ENCODE data around the gene SNU13. TPM values are rescaled to one million over a fixed set of nuclear protein-coding genes. Genes with fewer than 3 reads are reported as not detected.

SNU13 gene
- total RNA-seq, 1 experiment from 2014 or later: 203 TPM

- Mint-ChIP-seq H3K36me3 (ENCODE audit: insufficient read depth in 1 of 3, low read depth in 3 of 3) (peaks cover 51 to 92% (median 89%) of the 10 kb centered on the region in 3 experiments), H3K27ac (no peak overlapping the region), H3K9me3 (no peaks in the 10 kb centered on the region), H3K4me3 (no peak overlapping the region), H3K4me1 (no peaks in the 10 kb centered on the region), H3K27me3 (ENCODE audit: low read depth) (no peaks in the 10 kb centered on the region)
- Histone ChIP-seq H3K18ac (ENCODE audit: insufficient read length, low read depth, low read length) (no peak overlapping the region), H3K4me1 (ENCODE audit: insufficient read depth, low read length) (no peaks in the 10 kb centered on the region), H2AFZ (ENCODE audit: low read length) (no peak overlapping the region), H2BK120ac (ENCODE audit: low read depth, low read length, poor library complexity, severe bottlenecking) (no peak overlapping the region), H3K9ac (ENCODE audit: extremely low read depth, insufficient read length, low read length) (no peak overlapping the region), H2BK15ac (ENCODE audit: low read depth, low read length) (no peak overlapping the region), H3K14ac (ENCODE audit: insufficient read depth, low read length) (no peak overlapping the region), H2AK5ac (ENCODE audit: insufficient read length, low read length) (no peak overlapping the region), H3K56ac (ENCODE audit: insufficient read length, low read depth, low read length) (no peak overlapping the region), H4K8ac (replicated peaks; ENCODE audit: insufficient read length, low read depth, low read length) (no peak overlapping the region), H4K20me1 (ENCODE audit: control insufficient read depth, insufficient read depth, insufficient read length) (peaks cover 3% of the 10 kb centered on the region), H3K23ac (ENCODE audit: insufficient read length, low read depth, low read length) (no peak overlapping the region), H3K79me2 (ENCODE audit: insufficient read depth, low read length) (no peaks in the 10 kb centered on the region), H3K79me1 (ENCODE audit: insufficient read depth, low read depth, low read length, poor library complexity, severe bottlenecking) (no peaks in the 10 kb centered on the region), H3K9me3 (ENCODE audit: control insufficient read depth, low read depth, low read length) (no peaks in the 10 kb centered on the region), H3T11ph (ENCODE audit: low read length) (no peak overlapping the region), H3K27me3 (ENCODE audit: insufficient read depth, low read length) (no peaks in the 10 kb centered on the region), H3K27ac (ENCODE audit: insufficient read length, low read depth, low read length) (no peak overlapping the region), H2BK20ac (ENCODE audit: low read depth, low read length, poor library complexity, severe bottlenecking) (no peak overlapping the region), H4K91ac (ENCODE audit: insufficient read length, low read depth, low read length) (no peak overlapping the region), H3K4me2 (ENCODE audit: insufficient read depth, insufficient read length, low read length) (no peak overlapping the region), H3K23me2 (ENCODE audit: insufficient read length, low read depth, low read length, poor library complexity, severe bottlenecking) (no peaks in the 10 kb centered on the region), H2BK12ac (ENCODE audit: insufficient read length, low read depth, low read length) (no peak overlapping the region), H4K5ac (ENCODE audit: insufficient read length, low read depth, low read length) (no peak overlapping the region), H3K4ac (ENCODE audit: low read depth, low read length) (no peak overlapping the region), H2BK5ac (ENCODE audit: insufficient read length, low read length) (no peak overlapping the region)
- no CpG with 5 or more reads among the region's 6 CpGs for WGBS (ENCODE audit: extremely low coverage, insufficient read length, low lambda C conversion rate)
- TF ChIP-seq CTCF (conservative IDR thresholded peaks at IDR 0.05): no peak
- DNase-seq: no peak
Observed at GRCh38 chr22:41657709-41658108, 31.0 kb downstream of the SNU13 start.

Measured in H9 (cell line).